Mucosa of descending colon (tissue), 3 donors: ENCODE results near the gene KCNG2. TPM values are rescaled to one million over a fixed set of nuclear protein-coding genes. Genes with fewer than 3 reads are reported as not detected.
A peak's percentile ranks its signal among the peaks of the same experiment; 100 is the strongest.

ENCODE experiments used
- ATAC-seq: fragments of 200-7000 bp; cut with Tn5 transposase; one replicate; pipeline ENCODE4 v1.9.1; 2020; ENCODE audit warnings: mild to moderate bottlenecking, moderate library complexity
- DNase-seq, 3 donors: peaks; one replicate each; pipeline ENCODE4 v3.0.0-alpha.2; 2020
- H3K36me3 ChIP-seq: fragments of 200-600 bp; one replicate; pipeline ENCODE4 v1.8.0; 2021; ENCODE audit warnings: low read depth, mild to moderate bottlenecking
- H3K4me1 ChIP-seq: fragments of 200-600 bp; one replicate; pipeline ENCODE4 v1.8.0; 2021; ENCODE audit warnings: low read depth, mild to moderate bottlenecking
- H3K4me3 ChIP-seq: fragments of 200-600 bp; one replicate; pipeline ENCODE4 v1.8.0; 2021; ENCODE audit warnings: mild to moderate bottlenecking
- H3K9me3 ChIP-seq: fragments of 200-600 bp; one replicate; pipeline ENCODE4 v1.8.0; 2021; ENCODE audit warnings: mild to moderate bottlenecking
- intact Hi-C, 2 donors: fragments of 100-400 bp; cut with DNase I in 1 of 2; cut with micrococcal nuclease in 1 of 2; formaldehyde crosslinking; loops; one replicate each; pipeline versions ENCODE4 v1.11.0 to v1.11.1; 2022; cut with DNase I, micrococcal nuclease
- total RNA-seq, 3 donors: library from RNA; stranded (reverse); fragmentation: NEBNext Ultra II Directional in 2 of 3; extraction: Animal tissue kit (Norgen Biotek cat#: 25700) in 2 of 3; gene quantifications; one replicate each; pipeline versions ENCODE4 v1.2.1 to v1.2.4, GENCODE V29; 2021 to 2023
- TF ChIP-seq, protein P1 (sequence below): fragments of 200-600 bp; IDR thresholded peaks from one replicate; pipeline ENCODE4 v1.8.0; 2022; ENCODE audit warnings: antibody characterized with exemption, mild to moderate bottlenecking
- donor health status: DM: no; HTN: no; CAD: no; lungs with moderate emphysema.
- donor health status: DM: no; HTN: no; CAD: no.
- donor health status: DM: no; HTN: yes; CAD: no.

KCNG2 gene
- total RNA-seq, 3 donors from 2014 or later: 0.19 TPM; not detected in 2

DNA sequence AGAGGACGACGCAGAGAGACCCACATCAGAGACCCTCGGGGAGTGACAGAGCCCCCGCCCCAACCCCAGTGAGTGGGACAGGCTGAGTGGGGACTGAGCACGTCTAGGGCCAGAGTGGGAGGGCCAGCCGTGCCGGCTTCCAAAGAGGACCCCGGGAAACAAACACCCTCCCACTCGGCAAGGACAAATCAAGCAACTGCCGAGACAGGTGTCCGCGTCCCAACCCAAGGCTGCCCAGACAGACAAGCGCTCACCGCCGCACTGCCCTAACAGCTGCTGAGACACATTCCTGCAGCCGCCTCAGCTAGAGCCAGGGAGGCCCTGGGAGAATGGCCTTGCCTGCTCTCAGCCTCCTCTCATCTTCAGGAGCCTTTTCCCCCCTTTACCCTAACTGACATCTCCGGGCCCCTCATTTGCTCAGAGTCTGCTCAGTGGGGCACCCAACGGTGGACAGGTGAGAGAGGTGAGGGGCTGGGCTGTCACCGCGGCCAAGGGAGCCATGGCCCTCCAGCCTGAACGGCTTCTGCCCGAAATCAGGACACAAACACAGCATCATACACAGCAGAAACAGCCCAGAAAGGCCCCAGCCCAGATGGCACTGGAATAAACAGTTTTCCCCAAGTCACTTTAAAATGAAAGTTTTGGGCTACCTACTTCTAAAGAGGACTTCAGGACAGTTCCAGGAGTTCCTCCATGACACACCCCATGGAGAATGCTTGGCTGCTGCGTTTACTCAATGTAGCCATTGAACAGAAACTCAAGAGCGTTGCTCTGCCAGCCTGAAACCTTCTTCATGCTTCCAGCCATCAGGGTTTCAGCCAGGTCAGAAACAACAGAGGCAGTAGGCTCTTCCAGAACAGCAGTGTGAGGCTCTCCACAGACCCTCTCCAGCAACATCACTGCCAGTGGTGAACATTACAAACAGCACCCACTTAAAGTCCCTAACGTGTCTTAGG lies 130.1 kb downstream of the KCNG2 start:
- peaks cover 29% of the 10 kb centered on the region for H3K9me3 ChIP-seq
- TF ChIP-seq, protein P1, sequence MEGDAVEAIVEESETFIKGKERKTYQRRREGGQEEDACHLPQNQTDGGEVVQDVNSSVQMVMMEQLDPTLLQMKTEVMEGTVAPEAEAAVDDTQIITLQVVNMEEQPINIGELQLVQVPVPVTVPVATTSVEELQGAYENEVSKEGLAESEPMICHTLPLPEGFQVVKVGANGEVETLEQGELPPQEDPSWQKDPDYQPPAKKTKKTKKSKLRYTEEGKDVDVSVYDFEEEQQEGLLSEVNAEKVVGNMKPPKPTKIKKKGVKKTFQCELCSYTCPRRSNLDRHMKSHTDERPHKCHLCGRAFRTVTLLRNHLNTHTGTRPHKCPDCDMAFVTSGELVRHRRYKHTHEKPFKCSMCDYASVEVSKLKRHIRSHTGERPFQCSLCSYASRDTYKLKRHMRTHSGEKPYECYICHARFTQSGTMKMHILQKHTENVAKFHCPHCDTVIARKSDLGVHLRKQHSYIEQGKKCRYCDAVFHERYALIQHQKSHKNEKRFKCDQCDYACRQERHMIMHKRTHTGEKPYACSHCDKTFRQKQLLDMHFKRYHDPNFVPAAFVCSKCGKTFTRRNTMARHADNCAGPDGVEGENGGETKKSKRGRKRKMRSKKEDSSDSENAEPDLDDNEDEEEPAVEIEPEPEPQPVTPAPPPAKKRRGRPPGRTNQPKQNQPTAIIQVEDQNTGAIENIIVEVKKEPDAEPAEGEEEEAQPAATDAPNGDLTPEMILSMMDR: no peak
- H3K4me3 ChIP-seq: no peak overlapping the region
- DNase-seq (peak; percentile 1 to 46 (median 18)), ATAC-seq (no peak)
- H3K4me1 ChIP-seq: no peaks in the 10 kb centered on the region
- intact Hi-C loops: no loop called here
- no peaks in the 10 kb centered on the region for H3K36me3 ChIP-seq

DNA sequence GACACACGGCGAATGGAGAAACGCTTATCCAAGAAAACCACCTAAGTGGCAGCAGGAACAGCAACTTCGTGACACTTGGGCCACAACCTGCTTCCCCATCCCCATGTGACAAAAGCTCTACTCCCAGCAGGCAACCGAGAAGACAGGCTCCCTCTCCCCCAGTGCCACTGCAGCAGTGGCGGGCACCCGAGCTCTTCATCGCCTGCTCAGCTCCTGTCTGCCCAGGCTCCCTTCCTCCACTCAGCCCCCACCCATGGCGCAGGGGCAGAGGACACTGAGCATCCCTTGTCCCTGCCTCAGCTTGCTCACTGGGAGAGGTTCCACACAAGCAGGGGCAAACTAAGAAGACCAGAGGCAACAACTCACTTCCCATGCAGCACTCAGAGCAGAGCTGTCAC lies 130.8 kb downstream of the KCNG2 start:
- TF ChIP-seq, protein P1: no peak
- ATAC-seq (no peak), DNase-seq (peak in 2 of 3 donors; percentile 12 to 38)
- intact Hi-C loops: no loop called here
- Histone ChIP-seq H3K9me3 (peaks cover 34% of the 10 kb centered on the region), H3K36me3 (no peaks in the 10 kb centered on the region), H3K4me3 (no peak overlapping the region), H3K4me1 (no peaks in the 10 kb centered on the region)

DNA sequence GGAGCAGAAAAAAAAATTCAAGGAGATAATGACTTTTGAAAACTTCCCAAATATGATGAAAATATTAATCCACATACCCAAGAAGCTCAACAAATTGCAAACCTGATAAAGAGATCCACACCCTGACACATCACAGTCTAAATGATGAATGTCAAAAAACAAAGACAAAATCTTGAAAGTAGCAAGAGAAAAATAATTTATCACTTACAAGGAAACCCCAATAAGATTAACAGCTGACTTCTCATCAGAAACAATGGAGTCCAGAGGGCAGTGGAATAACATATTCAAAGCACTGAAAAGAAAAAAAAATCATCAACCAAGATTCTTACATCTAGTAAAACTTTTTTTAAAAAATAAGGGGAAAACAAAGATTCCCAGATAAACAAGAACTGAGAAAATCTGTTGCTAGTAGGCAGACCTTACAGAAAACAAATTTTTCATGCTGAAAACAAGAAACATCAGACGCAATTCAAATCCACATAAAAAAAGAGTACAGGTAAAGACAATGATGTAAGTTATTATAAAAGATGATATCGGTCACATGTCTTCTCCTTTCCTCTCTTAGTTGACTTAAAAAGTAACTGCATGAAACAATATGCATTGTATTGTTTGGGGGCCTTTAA lies 132.4 kb downstream of the KCNG2 start:
- intact Hi-C loops: no loop called here
- no peaks in the 10 kb centered on the region for H3K36me3 ChIP-seq
- H3K9me3 ChIP-seq: peaks cover 36% of the 10 kb centered on the region
- peaks cover 13% of the 10 kb centered on the region for H3K4me1 ChIP-seq
- no peak for DNase-seq
- ATAC-seq: no peak
- no peak overlapping the region for H3K4me3 ChIP-seq
- TF ChIP-seq, protein P1: no peak

DNA sequence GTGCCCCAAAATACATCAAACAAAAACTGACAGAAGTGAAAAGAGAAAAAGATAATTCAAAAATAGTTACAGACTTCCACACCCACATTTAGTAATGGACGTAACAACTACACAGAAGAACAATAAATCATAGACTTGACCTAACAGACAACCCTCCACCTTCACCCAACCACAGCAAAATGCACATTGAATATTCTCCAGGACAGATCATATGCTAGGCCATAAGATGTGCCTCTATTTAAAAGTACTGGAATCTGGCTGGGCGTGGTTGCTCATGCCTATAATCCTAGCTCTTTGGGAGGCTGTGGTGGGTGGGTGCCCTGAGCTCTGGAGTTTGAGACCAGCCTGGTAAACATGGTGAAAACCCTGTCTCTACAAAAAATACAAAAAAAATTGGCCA lies 133.7 kb downstream of the KCNG2 start:
- Histone ChIP-seq H3K36me3 (no peaks in the 10 kb centered on the region), H3K4me1 (peaks cover 22% of the 10 kb centered on the region)

DNA sequence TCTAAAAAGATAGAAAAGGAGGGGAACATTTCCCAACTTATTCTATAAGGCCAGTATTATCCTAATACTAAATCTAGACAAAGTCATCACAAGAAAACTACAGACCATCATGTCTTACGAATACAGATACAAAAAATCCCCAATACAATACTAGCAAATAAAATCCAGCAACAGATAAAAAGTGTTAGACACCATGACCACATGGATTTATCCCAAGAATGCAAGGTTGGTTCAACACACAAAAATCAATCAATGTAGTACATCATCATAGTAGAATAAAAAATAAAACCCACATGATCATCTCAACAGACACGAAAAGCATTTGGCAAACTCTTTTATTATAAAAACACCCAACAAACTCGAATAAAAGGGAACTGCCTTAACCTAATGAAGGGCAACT lies 135.2 kb downstream of the KCNG2 start:
- TF ChIP-seq, protein P1: no peak
- Histone ChIP-seq H3K36me3 (no peaks in the 10 kb centered on the region), H3K9me3 (peaks cover 36% of the 10 kb centered on the region), H3K4me1 (peaks cover 26% of the 10 kb centered on the region), H3K4me3 (no peak overlapping the region)
- intact Hi-C loops: no loop called here
- no peak for DNase-seq
- ATAC-seq: no peak

More for the DNA sequence above, 133.7 kb downstream of the KCNG2 start:
- DNase-seq (peak in 2 of 3 donors; percentile 0 to 1), ATAC-seq (no peak)
- H3K4me3 ChIP-seq: no peak overlapping the region
- TF ChIP-seq, protein P1: no peak
- H3K9me3 ChIP-seq: peaks cover 36% of the 10 kb centered on the region
- intact Hi-C loops: no loop called here
